Measurements from ENCODE around the gene FLRT2. TPM values are rescaled to one million over a fixed set of nuclear protein-coding genes. Genes with fewer than 3 reads are reported as not detected.

Gene FLRT2
- polyA plus RNA-seq, 2 of the 4 experiments (the other 2 are of a cell fraction), result 6.8 to 7.5 TPM

DNA sequence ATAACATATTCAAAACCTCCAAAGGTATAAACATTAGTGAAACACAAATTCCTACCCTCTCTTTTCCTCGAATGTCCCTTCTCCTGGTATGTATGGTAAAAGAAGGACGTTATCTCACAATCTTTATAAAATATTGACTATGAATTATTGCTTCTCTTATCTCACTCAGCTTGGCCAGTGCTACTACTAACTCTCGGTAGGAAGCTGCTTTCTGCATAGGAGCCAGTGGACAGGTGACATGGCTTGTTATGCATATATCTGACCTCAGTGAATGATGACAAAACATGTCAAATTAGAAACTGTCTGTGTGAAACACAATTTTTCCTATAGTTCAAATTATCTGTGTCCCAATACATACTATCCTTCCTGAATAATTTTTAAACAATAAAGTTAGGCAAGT, 48.5 kb upstream of the FLRT2 start:
- Histone ChIP-seq H3K9me3 (no peaks in the 10 kb centered on the region), H3K4me3 (no peak overlapping the region), H3K4me2 (no peak overlapping the region), H3K27ac (no peak overlapping the region), H3K4me1 (peaks cover 15% of the 10 kb centered on the region; the same call in 2 of the 3 replicates)
- no peak for FAIRE-seq
- CTCF ChIA-PET, result interaction anchor here (0.8 kb wide), 1 partner anchor 16 kb away, joined by 4 read pairs; no protein-coding TSS in a partner anchor
- TF ChIP-seq RNF2 (IDR thresholded peaks at IDR 0.05; ENCODE audit: borderline replicate concordance, low read depth) (no peak), EHF (CRISPR knock-in tag; IDR thresholded peaks at IDR 0.05) (no peak), ZFP36 (IDR thresholded peaks at IDR 0.05; ENCODE audit: borderline replicate concordance, partially characterized antibody) (no peak), MYC (IDR thresholded peaks at IDR 0.05; ENCODE audit: borderline replicate concordance, low read length) (no peak)
- DNase-seq (ENCODE audit: low read depth in 1 of 2, low spot score in 1 of 2), result no peak
- POLR2A ChIA-PET, result no interaction called here
- ATAC-seq, result no peak
- 83% methylated on average over 3 of the region's 3 CpGs for WGBS (ENCODE audit: missing lambda C conversion rate)

DNA sequence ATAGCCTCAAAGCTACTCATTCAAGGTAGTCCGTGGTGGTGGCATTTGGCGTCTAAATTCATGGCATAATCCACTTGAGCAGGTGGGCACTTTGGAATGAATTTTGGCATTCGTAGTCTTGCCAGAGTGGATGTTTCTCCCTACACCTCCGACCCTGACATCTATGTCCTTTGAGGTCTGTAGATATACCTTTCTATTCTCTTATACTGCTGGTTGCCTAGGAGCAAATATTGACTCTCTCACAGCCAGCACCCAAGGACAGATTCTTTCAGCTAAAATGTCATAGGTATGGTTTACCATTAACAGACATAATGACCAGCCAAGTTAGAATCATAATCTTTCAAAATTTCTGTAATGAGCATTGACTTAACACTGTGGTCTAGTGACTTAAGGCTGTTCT, 47.4 kb upstream of the FLRT2 start:
- Histone ChIP-seq H3K4me2 (peak overlapping the region; percentile 39), H3K4me1 (peaks cover 15% of the 10 kb centered on the region; the same call in 2 of the 3 replicates), H3K9me3 (no peaks in the 10 kb centered on the region), H3K27ac (no peak overlapping the region), H3K4me3 (no peak overlapping the region)
- no peak for TF ChIP-seq POLR2AphosphoS2 (conservative IDR thresholded peaks at IDR 0.05; ENCODE audit: low read length)
- TF ChIP-seq FOSL2 (IDR thresholded peaks at IDR 0.05), result no peak
- TF ChIP-seq FOSL2 (CRISPR knock-in tag; IDR thresholded peaks at IDR 0.05), result no peak
- no peak for TF ChIP-seq HOXB13 (CRISPR knock-in tag; IDR thresholded peaks at IDR 0.05; ENCODE audit: low read depth)
- no peak for TF ChIP-seq JUN (IDR thresholded peaks at IDR 0.05)
- no peak for TF ChIP-seq KDM5A (IDR thresholded peaks at IDR 0.05)
- TF ChIP-seq, protein P1, sequence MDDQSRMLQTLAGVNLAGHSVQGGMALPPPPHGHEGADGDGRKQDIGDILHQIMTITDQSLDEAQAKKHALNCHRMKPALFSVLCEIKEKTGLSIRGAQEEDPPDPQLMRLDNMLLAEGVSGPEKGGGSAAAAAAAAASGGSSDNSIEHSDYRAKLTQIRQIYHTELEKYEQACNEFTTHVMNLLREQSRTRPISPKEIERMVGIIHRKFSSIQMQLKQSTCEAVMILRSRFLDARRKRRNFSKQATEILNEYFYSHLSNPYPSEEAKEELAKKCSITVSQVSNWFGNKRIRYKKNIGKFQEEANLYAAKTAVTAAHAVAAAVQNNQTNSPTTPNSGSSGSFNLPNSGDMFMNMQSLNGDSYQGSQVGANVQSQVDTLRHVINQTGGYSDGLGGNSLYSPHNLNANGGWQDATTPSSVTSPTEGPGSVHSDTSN (IDR thresholded peaks at IDR 0.05), result no peak
- TF ChIP-seq HDAC2 (IDR thresholded peaks at IDR 0.05), result no peak
- no peak for TF ChIP-seq CBX2 (IDR thresholded peaks at IDR 0.05; ENCODE audit: borderline replicate concordance, low read depth)
- ChIA-PET POLR2A (no interaction called here), CTCF (no interaction called here)
- ATAC-seq, result peak in 1 of 2 experiments; percentile 33; a peak in 1 of 6 replicates
- 69% methylated on average over 4 of the region's 4 CpGs for whole genome bisulfite sequencing (ENCODE audit: missing lambda C conversion rate)
- DNase-seq (ENCODE audit: low read depth in 1 of 2, low spot score in 1 of 2), result no peak
- no peak for FAIRE-seq

DNA sequence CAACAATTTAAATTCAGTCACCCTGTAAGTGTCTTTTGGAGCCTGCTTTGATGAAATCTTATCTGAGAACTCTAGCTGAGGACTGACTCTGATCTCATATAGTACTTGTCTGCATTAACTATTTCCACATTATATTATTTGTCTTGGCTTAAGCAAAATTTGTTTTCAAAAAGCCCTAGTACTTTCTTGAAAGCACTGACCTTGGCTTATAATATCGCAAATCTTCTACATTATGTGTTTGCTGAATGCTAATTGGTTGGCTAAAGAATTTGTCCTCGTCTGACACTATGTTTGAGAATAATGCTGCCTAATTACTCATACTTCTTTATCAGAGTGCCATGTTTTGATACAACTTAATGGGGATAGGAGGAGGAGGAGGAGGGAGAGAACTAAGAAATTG, 46.9 kb upstream of the FLRT2 start:
- TF ChIP-seq SREBF2 (IDR thresholded peaks at IDR 0.05), result no peak

GRCh38 chr14:85483652-85484051, 46.3 kb upstream of the FLRT2 start:
- peak overlapping the region in 1 of 2 experiments; percentile 28; a peak in 1 of 6 replicates for H3K27ac ChIP-seq
- ChIA-PET POLR2A (no interaction called here), CTCF (interaction anchor here (0.8 kb wide), 1 partner anchor 9 kb away, joined by 3 read pairs; no protein-coding TSS in a partner anchor)
- H3K4me3 ChIP-seq, result no peak overlapping the region
- peak overlapping the region; percentile 39; the same call in 2 of the 3 replicates for H3K4me2 ChIP-seq
- DNase-seq (ENCODE audit: low read depth in 1 of 2, low spot score in 1 of 2) (no peak), FAIRE-seq (no peak), ATAC-seq (no peak)
- H3K4me1 ChIP-seq, result peaks cover 15% of the 10 kb centered on the region; the same call in 2 of the 3 replicates
- TF ChIP-seq NR3C1 (IDR thresholded peaks at IDR 0.05), result no peak
- no peak for TF ChIP-seq HDAC2 (IDR thresholded peaks at IDR 0.05)
- no peak for TF ChIP-seq RCOR1 (IDR thresholded peaks at IDR 0.05; ENCODE audit: low read depth, low read length)
- TF ChIP-seq MAFK (IDR thresholded peaks at IDR 0.05; ENCODE audit: partially characterized antibody), result peak; percentile 42
- no peak for TF ChIP-seq SREBF2 (IDR thresholded peaks at IDR 0.05)
- no peak for TF ChIP-seq HES2 (IDR thresholded peaks at IDR 0.05)
- H3K9me3 ChIP-seq, result no peaks in the 10 kb centered on the region

More for the DNA sequence above, 46.9 kb upstream of the FLRT2 start:
- 35% methylated on average over 2 of the region's 2 CpGs for WGBS (ENCODE audit: missing lambda C conversion rate)
- H3K4me1 ChIP-seq, result peaks cover 15% of the 10 kb centered on the region; the same call in 2 of the 3 replicates
- POLR2A ChIA-PET, result no interaction called here
- CTCF ChIA-PET, result interaction anchor here (0.8 kb wide), 1 partner anchor 10 kb away, joined by 3 read pairs; no protein-coding TSS in a partner anchor
- no peak for DNase-seq (ENCODE audit: low read depth in 1 of 2, low spot score in 1 of 2)
- peak overlapping the region in 1 of 2 experiments; percentile 28; a peak in 1 of 6 replicates for H3K27ac ChIP-seq
- ATAC-seq, result no peak
- H3K4me2 ChIP-seq, result peak overlapping the region; percentile 39
- no peak for FAIRE-seq
- H3K4me3 ChIP-seq, result no peak overlapping the region
- H3K9me3 ChIP-seq, result no peaks in the 10 kb centered on the region
